GM18907 (cell line): ENCODE data around the gene SATL1.
"Not testable (repeated sequence)": the region's sequence is repeated elsewhere in the genome, so short reads cannot be mapped to it uniquely, and the experiment has no call there.

Experiments used
- ATAC-seq: cut with Tn5 transposase; IDR thresholded peaks from one replicate; pipeline ENCODE4 v1.9.1; 2021; ENCODE audit warnings: mild to moderate bottlenecking, moderate library complexity; ENCODE audit not compliant: unreplicated experiment

Gene SATL1, protein sequence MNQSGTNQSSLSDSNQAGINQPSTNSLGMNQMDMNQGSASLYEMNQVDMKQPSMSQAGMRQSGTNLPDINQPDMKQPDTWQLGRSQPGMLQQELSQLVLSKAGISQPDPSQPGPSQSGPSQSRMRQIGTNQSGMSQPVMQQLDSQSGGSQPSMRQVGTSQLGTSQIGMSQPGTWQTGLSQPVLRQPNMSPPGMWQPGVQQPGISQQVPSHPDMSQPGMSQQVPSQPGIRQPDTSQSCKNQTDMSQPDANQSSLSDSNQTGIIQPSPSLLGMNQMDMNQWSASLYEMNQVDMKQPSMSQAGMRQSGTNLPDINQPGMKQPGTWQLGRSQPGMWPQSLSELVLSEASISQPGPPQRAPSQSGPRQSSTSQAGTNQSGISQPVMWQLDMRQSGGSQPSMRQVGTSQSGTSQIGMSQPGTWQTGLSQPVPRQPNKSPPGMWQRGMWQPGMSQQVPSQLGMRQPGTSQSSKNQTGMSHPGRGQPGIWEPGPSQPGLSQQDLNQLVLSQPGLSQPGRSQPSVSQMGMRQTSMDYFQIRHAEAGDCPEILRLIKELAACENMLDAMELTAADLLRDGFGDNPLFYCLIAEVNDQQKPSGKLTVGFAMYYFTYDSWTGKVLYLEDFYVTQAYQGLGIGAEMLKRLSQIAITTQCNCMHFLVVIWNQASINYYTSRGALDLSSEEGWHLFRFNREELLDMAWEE

DNA sequence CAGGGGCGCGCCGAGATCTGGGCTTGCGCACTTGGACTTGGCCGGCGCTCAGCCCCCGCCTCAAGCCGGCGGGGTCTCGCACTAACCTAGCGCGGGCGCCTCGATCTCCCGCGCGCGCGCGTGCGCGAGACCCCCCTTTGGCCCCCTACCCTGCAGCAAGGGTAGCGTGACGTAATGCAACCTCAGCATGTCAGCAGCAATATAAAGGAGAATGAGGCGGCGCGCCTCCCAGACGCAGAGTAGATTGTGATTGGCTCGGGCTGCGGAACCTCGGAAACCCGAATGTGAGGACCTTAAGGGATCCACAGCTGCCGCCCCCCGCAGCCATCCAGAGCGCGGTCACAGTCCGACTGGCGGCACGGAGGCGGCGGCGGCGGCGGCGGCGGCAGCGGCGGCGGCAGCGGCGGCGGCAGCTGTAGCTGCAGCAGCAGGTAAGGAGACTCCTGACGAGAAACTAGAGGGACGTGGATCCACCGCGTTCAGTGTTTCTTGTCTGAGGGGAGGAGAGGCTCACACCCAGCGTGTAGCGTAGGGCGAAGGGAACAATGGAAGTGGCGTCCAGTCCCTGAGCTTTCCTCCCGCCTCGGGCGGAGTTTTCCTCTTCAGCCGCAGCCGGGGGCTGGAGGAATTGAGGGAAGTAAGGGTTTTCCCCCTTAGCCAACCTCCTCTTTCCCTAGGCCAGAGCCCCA, at the start of gene SATL1, which contains the start of gene ZNF711:
TSS of gene SATL1 (minus strand) at position 19 of the 689 bp plus-strand sequence. CDS start 134,811 bp downstream, outside the sequence.
TSS of gene ZNF711 (plus strand) at position 231 of the 689 bp plus-strand sequence. CDS start 3,582 bp downstream, outside the sequence.
- ATAC-seq: peak; percentile 70

DNA sequence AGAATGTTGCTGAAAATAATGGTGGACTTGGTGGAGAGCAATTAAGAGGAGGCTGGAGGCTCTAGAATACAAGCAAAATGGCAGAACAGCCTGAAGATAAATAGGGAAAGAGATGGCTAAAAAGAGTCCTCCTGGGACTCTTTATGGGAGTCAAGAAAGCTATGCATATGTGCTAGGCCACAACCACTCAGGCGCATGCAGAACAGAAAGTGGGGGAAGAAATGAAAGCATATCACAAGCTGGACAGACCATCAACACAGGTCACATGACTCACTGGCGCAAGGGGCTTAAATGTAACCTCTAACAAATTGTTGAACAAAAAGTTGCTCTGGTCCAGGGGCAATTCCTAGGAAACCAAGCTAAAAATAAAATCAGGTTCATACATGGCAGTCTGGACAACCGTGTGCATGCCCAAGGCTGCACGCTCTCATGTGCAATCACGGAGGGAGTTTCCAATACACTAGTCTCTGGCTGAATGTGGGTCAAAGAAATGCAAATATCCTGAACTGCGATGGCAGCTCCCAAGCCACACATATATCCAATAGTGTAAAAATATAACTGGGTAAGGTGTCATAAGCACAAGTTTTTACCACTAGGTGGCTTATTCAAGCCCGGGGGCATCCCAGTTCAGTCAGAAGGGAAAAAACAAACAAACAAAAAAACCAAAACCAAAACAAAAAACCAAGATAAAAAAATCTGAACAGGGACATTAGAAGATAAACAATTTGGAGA, 45.6 kb upstream of the SATL1 start:
- ATAC-seq: no peak

DNA sequence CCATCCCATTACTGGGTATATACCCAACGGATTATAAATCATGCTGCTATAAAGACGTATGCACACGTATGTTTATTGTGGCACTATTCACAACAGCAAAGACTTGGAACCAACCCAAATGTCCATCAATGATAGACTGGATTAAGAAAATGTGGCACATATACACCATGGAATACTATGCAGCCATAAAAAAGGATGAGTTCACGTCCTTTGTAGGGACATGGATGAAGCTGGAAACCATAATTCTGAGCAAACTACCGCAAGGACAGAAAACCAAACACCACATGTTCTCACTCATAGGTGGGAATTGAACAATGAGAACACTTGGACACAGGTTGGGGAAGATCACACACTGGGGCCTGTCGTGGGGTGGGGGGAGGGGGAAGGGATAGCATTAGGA, 41.7 kb upstream of the SATL1 start:
- not testable (repeated sequence) for ATAC-seq

DNA sequence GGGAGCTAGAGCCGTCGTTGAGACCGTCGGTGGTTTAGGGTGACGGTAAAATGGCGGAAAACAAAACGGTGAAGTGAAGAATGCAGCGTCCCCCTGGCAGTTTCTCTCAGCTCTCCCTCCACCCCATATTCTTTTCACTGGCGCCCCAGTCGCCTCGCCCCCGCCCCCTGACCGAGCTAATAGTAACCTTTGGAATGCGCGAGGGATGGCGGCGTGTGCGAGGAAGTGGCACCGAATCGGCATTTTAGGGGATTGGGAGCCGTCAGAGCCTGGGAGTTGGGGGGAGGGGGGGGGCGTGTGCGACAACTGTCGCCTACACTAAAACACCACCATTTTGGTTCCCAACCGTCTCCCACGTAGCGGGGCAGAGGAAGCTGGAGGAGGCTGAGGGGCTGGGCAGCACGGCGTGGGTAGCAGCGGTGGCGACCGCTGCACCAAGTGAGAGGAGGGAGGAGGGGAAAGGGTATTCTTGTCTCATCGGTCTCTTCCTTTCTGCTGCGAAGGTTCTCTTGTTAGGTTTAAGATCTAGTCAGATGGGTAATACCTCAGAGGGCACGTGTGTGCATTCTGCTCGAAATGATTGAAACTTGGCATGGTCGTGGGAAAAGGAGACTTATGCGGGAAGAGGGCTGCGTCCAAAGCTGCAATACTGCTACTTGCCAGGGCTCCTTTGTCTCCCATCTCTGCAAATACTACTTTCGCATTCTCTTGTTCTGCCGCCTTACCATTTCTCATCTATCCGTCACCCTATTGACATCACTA, 1.1 kb upstream of the SATL1 start:
- peak; percentile 48 for ATAC-seq

DNA sequence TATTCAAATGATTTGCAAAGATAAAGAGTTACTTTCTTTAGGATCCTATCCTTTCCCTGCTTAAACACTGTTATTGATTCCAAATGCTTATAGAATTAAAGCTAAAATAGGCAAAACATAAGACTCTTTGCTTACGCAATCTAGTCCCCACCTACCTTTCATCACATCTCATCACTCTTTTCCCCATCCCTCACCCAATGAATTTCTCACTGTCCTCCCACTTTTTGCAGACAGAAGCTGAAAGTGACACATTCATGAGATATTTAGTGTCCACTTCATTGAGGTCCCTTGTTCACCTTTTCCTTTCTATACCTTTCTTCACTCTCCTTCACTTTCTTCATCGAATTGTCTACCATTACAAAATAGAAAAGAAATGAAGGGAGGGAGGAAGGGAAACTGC, 424 bp downstream of the SATL1 start:
- ATAC-seq: no peak

DNA sequence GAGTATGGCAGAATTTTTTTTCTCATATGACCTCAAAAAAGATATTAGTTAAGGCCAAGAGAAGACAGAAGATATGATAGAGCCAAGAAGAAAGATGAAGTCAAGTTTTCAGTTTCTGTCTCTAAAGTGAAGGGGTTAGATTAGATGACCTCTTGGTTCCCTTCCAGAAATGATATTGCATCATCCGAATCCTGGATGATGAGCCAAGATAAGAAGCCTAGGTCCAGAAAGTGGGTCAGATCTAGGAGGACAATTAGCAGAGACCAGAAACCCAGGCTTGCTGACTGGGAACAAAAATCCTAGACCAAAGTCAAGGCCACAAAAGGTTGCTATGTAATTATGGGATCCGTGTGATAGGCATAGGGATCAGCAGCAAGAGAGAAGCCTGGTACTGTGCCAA, 20.2 kb downstream of the SATL1 start:
- ATAC-seq: no peak

DNA sequence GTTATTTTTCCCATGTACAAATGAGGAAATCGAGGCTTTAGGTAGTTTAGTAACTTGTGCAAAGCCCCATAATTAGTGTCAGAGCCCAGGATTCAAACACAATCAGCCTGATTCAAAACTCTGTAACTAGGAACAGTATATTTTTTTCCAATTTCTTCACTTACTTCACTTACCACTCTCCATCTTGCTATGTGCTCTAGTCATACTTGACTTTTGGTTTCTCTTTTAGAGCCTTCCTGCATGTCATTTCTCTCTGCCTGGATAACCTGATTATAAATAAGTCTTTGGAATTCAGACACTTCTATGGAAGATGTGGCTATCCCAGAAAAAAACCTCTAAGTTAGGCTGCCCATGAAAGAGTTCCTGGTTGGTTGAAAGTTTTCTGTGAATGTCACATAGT, 22.2 kb downstream of the SATL1 start:
- ATAC-seq: no peak

DNA sequence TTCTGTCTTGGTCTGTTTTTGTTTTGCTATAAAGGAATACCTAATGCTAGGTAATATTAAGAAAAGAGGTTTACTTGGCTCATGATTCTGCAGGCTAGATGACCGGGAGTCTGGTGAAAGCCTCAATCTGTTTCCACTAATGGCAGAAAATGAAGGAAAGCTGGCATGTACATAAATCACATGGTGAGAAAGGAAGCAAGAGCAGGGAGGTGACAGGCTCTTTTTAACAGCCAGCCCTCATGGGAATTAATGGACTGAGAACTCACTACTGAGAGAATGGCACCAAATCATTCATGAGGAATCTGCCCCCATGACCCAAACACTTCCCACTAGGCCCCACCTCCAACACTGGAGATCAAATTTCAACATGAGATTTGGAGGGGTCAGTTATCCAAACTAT, 27.6 kb downstream of the SATL1 start:
- ATAC-seq: no peak

DNA sequence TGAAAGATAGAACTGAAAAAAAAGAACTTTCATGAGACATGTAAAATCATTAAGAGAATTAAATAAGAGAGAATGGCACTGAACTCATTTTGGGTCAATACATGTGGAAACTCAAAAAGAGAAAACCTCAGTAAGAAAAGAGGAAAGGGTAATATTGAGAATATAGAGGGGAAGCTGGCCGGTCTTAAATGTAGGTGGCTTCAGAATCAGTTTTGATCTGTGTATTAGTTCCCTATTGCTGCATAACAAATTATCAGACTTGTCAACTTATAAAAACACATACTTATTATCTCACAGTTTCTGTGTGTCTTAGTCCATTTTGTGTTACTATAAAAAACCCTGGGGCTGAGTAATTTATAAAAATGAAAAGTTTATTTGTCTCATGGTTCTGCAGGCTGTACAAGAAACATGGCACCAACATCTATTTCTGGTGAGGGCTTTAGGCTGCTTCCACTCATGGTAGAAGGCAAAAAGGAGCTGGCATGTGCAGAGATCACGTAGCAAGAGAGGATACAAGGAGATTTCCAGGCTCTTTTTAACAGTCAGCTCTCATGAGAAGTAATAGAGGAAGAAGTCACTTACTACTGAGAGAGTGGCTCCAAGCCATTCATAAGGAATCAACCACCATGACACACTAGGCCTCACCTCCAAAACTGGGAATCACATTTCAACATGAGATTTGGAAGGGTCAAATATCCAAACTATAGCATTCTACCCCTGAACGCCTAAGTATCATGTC, 29.6 kb downstream of the SATL1 start:
- ATAC-seq: no peak

DNA sequence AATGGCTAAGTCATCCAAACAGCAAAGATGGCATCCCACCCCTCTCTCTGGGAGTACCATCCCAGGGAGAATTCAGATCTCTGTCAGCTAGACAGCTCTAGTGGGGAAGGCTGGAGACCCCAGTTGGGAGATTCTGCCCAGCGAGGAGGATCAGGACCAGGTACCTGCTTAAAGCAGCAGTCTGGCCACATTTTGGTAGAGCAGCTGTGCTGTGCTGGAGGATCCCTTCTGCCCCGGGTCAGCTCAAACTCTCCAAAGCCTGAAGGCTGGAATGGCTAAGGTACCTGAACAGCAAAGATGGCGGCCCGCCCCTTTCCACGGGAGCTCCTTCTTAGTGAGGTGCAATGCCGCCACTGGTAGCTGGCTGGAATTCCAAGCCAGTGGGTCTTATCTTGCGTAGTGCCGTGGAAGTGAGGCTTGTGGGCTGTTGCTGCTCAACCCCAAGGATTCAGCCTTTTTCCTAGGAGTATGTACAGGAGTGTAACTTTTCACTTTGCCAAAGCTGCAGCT, 40.1 kb downstream of the SATL1 start:
- ATAC-seq: no peak

DNA sequence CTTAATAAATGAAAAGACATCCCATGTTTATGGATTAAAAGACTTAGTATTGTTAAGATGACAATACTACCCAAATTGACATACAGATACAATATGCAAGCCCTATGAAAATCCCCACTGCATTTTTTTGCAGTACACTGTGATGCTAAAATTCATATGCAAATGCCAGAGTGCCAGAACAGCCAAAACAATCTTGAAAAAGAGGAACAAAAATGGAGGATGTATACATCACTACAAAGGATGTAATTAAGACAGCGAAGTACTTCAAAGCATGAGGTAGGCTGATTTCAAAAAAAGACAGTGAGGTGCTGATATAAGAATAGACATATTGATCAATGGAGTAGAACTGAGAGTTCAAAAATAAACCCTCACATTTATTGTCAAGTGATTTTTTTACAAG, 47.3 kb downstream of the SATL1 start:
- no peak for ATAC-seq

DNA sequence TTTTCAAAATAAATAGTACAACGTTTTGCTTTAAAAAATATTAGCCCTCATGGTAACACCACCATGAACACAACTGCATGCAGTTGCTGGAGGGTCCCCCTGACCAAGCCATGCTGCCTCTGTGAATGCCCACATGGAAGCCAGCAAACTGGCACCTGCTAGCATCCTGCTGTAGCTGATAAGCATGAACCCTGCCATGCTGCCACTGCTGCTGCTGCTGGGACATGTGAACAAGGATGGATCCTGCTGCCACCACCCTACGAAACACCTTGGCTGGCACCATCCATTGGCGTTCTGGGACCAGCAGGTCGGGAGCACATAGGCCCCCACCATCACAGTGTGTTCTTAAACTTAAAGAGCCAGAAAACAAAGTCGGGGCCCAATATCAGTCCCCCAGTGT, 83.9 kb downstream of the SATL1 start:
- no peak for ATAC-seq

DNA sequence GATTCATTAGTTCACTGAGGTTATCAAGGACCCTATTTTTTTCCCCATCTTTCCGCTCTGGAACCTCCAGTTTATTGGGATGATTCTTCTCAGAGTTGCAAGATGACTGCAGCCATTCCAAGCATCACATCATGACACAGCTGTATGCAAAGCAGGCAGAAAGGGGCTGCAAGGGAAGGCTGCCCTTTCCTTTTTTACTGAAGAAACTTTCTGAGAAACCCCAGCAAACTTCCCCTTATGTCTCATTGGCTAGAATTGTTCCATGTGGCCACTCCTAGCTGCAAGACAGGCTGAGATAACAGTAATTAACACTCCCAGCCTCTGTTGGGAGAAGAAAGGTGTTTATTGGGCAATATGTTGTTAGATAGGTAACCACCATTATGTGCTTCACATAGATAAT, 102.6 kb downstream of the SATL1 start:
- peak; percentile 58 for ATAC-seq

DNA sequence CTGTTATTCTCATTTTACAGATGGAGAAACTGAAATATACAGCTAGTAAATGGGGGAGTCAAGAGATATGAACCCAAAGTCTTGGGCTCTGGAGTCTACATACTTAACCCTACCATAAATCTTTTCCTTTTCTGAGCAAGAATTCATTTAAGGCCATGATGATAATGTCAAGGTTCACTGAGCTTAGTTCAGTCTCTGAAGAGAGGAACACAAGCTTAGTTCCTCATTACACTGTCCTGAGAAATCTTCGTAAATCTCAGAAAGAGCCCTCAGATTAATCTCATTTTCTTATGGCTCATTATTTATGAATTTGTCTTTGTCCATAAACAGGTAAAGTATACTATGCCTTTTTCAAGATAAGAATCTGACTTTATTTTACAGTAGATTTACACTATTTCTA, 104.2 kb downstream of the SATL1 start:
- ATAC-seq: no peak

DNA sequence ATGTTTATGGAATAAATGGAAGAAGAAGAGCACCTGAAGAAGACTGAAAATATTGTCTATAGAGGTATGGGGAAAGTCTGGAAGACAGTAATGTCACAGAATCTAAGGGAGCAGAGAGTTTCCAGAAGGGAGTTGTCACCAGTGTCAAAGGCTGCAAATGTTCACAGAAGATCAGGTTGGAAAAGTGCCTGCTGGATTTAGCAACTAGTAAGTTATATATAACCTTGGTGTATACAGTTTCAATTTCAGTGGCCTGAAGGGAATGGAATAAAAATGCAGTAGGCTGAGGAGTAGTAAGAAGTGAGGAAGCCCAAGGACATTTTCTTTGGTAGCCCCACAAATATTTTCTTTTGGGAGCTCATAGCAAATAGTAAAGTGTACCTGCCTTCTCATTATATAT, 107.2 kb downstream of the SATL1 start:
- ATAC-seq: no peak

DNA sequence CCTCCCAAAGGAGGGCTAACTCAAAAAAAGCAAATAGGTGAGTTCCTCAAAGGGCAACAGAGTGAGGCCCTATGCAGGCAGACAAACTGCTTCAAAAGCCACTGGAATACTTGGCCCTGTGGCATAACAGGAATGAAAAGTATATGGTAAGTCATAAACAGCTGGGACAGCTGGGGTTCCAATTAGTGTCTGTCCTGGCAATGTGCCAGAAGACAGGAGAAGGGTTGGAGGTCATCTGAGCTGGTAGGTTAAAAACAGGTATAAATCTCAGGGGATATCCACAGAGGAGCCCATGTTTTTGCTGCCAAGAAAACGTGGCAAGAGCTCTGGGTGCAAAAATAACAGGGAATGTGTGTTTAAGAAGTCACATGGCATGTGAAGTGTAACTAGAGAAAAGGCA, 128.3 kb downstream of the SATL1 start:
- no peak for ATAC-seq

DNA sequence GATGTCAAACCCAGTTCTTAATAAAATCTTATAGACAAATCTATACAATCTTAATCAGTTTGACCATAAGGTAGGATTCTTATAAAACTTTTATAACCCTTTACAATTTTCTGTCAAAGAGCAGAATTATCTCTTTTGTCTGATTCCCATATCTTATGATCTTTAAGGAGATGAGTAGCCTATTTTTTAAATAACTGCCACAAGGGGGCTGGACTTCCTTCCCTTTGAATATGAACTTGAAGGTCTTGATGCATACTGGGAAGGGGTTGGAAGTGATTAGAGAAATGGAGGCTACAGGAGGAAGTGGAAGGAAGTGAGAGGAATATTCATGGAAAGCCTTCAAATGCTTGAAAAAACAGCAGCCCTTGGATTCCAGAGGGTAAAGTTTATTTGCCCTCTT, 128.8 kb downstream of the SATL1 start:
- no peak for ATAC-seq

DNA sequence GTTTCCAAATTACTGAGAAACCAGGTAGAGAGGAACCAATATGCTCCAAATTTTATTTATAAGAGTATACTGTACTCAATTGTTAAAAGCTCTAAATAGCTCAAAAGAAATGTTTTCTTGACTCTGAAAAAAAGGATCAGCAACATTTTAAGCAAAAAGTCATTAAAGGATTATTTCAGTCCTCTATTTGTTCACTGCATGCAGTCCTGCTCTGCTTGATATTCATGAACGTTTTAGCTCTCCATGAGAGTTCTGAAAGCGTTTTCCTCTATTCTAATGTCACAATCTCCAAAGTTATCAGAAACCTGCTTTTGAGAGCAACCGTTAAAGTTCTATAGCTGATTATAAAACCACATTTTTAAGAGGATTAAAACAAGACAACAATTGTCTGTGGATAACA, 129.4 kb downstream of the SATL1 start:
- no peak for ATAC-seq

DNA sequence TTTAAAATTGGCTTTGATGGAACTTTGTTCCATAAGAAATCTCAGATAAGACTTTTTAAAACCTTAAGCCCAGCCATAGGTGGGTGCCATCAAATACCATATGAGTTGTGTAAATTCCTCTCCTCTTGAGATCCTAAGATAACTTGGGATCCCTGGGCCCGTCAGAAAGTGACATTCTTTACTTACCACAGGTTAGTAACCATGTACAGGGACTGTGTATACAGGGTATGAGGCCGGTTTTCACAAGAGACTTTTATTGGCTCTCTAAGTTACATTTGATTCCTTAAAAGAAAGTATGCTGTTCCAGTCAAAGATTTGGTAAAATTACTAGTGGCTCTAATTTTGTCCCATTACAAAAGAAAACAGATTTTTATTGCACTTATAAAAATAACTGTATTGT, 129.8 kb downstream of the SATL1 start:
- no peak for ATAC-seq
